Measurements from ENCODE around the gene P2RY2.

GRCh38 chr11:73213196-73214143, 4.6 kb upstream of the P2RY2 start:
- TF ChIP-seq POLR2AphosphoS5 (IDR thresholded peaks at IDR 0.05; ENCODE audit: low read length) = no peak
- TF ChIP-seq CTCF (IDR thresholded peaks at IDR 0.05 in 2 of 3, conservative IDR thresholded peaks at IDR 0.05 in 1 of 3; ENCODE audit: control insufficient read depth in 2 of 3, extremely low read depth in 1 of 3, insufficient read depth in 1 of 3, low read depth in 3 of 3, low read length in 3 of 3) = no peak

Data from GM12878 (cell line).